RKO (cell line): Measurements from ENCODE around the gene GET4.
"Not testable (repeated sequence)": the region's sequence is repeated elsewhere in the genome, so short reads cannot be mapped to it uniquely, and the experiment has no call there.

ENCODE experiments used
- DNase-seq: peaks from one replicate; pipeline ENCODE4 v3.0.0-alpha.2; 2016; ENCODE audit warnings: low spot score

GET4 gene

DNA sequence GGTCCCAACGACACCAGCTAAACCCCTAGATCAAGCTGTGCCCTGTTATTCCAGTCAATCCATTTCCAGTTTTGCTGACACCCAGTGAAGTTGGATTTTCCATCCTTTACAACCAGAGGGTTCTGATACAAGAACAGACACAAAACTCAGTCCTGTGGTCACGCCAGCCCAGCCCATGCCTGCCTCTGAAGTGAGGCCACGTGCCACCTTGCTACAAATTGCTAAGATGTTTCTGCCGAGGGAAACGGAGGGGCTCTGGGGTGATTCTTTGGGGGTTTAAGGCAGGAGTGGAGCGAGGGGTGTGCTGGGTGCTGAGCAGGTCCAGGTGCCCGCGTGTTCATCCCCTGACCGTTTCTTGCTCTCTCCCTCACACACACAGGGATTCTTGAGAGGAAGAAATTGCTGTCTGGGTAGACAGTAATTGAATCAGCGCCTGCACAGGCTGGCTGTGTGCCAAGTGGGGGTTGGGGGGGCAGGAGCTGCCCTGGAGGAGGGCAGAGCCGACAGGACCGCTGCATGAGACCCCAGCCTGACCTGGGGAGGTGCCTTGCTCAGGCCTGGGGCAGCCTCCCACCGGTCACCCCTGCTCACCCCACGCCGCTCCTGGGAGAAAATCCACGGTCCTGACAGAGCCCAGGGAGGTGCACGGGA is 40.1 kb downstream of the GET4 start:
- DNase-seq, result no peak

DNA sequence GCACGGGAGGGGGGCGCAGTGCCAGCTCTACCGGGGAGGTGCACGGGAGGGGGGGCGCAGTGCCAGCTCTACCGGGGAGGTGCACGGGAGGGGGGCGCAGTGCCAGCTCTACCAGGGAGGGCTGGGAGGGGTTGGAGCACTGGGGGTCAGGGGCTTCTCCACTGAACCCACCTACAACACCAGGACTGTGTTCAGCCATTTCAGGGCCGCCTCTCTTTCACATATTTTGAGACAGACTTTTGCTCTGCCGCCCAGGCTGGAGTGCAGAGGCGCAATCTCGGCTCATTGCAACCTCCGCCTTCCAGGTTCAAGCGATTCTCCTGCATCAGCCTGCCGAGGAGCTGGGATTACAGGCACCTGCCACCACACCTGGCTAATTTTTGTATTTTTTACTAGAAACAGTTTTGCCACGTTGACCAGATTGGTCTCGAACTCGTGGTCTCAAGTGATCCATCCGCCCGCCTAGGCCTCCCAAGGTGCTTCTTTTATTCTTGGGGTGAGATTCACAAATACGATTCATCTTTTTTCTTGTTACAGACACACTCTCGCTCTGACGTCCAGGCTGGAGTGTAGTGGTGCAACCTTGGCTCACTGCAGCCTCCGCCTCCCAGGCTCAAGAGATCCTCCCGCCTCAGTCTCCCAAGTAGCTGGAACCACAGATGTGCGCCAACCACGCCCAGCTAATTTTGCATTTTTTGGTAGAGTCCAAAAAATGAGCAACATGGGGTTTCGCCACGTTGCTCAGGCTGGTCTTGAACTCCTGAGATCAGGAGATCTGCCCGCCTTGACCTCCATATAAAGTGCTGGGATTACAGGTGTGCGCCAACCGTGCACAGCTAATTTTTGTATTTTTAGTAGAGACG is 41.1 kb downstream of the GET4 start:
- DNase-seq, result no peak

DNA sequence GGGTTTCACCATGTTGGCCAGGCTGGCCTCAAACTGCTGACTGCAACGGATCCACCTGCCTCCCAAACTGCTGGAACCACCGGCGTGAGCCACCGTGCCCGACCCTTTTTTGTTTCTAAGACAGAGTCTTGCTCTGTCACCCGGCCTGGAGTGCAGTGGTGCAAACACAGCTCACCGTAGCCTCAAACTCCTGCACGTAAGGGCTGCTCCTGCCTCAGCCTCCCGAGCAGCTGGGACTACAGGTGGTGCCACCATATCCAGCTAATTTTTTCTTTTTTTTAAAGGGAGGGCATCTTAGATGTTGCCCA is 41.7 kb downstream of the GET4 start:
- DNase-seq, result no peak

DNA sequence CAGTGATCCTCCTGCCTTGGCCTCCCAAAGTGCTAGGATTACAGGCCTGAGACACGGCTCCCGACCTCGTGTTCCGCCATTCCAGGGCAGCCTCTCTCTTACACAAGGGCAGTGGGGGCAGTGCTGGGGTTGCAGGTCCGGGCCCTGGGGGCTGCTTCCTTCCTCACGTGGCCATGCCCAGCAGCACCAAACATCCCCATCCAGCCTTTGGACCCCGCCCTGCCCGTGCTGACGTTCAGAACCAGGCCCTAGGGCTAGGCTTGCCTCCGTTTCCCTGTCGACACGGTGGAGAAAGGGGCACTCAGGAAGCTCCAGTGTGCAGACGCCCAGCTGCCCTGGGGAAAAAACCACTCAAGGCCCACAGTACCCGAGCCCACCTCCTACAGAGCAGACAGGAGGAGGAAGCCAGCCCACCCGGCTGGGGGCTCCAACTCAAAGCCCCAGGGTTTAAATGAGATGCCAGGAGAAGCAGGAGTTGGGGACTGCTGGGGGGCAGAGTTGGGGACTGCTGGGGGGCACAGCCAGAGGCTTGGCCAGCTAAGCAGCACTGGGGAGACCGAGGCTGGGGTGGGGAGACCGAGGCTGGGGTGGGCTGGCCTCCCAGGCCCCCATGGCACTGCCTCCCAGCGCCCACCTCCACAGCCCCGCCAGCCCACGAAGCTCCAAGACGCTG is 42.2 kb downstream of the GET4 start:
- DNase-seq, result no peak

GRCh38 chr7:919114-919442 is 42.7 kb downstream of the GET4 start:
- DNase-seq, result no peak

- no peak for DNase-seq
These were observed 43.6 kb downstream of the GET4 start for GRCh38 chr7:919924-920341.

- no peak for DNase-seq
These were observed 44.2 kb downstream of the GET4 start for GRCh38 chr7:920351-921070.

DNA sequence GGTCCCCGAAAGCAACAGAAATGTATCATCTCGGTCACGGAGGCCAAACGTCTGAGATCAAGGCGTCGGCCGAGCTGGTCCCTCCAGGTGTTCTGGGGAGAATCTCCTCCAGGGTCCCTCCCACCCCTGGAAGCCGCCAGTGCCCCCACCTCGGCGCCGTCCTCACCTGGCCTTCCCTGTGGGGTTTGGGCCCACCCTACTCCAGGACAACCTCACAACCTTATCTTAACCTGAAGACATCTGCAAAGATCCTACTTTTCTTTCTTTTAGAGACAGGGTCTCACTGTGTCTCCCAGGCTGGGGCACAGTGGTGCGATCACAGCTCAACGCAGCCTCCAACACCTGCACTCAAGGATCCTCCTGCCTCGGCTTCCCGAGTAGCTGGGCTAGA is 44.7 kb downstream of the GET4 start:
- no peak for DNase-seq

DNA sequence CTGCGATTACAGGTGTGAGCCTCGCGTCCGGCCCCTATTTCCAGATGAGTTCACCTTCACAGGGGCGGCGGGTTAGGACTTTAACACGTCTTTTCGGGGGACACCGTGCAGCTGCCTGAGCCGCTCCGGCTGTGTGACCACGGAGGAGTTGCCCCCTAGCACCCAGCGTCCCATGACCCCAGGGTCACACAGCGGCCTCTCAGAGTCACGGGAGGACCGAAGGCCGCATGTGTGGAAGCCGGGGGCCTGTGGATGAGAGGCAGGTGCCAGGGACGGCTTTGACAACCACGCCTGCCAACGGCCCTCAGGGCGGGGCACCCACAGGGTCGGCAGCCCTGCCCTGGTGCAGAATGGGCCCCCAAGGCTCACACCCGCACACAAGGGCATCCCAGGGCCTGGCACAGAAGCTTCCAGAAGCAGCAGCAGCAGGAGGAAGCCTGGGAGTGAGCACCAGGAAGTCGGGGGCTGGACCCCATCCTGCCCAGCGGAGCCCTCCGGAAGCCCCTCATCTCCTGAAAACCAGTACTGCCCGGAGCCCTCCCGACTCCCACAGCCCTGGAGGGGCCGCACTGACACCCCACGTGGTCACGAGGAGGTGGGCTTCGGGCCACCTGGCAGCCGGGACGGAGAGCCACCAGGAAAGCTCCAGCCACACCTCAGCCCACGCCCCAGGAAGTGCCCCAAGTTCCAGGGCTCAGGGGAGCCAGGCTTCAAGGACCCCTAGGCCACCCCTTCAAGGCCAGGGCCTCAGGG is 45.4 kb downstream of the GET4 start:
- DNase-seq, result no peak

DNA sequence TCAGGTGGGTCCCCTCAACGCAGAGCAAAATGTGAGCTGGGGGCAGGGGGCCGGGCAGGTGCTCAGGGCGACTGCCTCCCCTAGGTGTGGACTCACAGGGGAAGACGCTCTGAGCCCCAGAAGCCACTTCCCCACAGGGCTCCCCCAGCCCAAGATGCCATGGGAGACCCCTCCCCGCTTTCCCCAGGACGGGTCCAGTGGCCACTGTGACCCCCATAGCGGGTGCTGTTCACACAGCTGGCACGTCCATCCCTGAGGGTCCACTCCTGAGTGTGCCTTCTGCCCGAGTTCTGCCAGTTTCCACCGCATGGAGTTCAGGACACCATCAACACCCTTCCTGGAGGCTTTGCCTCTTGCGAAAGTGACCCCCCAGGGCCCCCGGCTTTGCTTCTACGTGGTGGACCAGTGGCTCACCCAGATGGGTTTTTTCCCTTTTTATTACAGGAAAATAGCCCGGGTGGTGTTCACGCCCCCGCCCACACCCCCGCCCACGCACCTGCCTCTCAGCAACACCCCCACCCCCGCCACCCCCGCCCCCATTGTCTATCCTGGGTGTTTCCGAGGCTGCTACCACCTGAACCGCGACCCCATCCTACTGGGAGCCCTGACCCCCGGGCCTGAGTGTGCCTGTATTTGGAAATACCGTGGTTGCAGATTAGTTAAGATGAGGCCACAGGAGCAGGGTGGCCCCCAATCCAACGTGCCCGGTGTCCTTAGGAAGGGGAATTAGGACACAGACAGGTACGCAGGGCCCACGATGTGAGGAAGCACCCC is 46.2 kb downstream of the GET4 start:
- DNase-seq, result no peak

GRCh38 chr7:923108-924041 is 47.0 kb downstream of the GET4 start:
- no peak for DNase-seq

DNA sequence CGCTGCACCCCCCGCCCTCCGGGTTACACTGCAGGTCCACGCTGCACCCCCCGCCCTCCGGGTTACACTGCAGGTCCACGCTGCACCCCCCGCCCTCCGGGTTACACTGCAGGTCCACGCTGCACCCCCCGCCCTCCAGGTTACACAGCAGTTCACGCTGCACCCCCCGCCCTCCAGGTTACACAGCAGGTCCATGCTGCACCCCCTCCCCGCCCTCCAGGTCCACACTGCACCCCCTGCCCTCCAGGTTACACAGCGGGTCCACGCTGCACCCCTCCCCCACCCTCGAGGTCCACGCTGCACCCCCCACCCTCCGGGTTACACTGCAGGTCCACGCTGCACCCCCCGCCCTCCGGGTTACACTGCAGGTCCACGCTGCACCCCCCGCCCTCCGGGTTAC is 47.7 kb downstream of the GET4 start:
- DNase-seq, result not testable (repeated sequence)

- DNase-seq, result no peak
These were observed 48.3 kb downstream of the GET4 start for GRCh38 chr7:924541-925231.

DNA sequence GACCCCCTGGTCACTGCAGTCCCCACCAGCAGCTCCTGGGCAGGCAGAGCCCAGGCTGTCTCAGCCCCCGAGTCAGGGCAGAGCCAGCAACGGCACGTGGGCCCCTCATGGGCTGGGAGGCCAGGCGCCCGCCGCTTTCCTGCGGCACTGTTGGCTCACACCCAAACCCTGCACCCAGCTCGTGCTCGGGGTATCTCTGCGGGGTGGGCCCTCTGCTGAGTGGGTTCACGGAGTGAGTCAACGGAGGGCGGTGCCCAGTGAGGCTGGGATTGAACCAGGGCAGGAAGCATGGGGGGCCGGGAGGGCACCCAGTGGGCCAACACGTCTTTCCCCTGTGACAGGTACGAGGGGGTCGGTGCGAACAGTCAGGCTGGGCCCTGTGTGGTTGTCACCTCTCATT is 49.2 kb downstream of the GET4 start:
- DNase-seq, result no peak

DNA sequence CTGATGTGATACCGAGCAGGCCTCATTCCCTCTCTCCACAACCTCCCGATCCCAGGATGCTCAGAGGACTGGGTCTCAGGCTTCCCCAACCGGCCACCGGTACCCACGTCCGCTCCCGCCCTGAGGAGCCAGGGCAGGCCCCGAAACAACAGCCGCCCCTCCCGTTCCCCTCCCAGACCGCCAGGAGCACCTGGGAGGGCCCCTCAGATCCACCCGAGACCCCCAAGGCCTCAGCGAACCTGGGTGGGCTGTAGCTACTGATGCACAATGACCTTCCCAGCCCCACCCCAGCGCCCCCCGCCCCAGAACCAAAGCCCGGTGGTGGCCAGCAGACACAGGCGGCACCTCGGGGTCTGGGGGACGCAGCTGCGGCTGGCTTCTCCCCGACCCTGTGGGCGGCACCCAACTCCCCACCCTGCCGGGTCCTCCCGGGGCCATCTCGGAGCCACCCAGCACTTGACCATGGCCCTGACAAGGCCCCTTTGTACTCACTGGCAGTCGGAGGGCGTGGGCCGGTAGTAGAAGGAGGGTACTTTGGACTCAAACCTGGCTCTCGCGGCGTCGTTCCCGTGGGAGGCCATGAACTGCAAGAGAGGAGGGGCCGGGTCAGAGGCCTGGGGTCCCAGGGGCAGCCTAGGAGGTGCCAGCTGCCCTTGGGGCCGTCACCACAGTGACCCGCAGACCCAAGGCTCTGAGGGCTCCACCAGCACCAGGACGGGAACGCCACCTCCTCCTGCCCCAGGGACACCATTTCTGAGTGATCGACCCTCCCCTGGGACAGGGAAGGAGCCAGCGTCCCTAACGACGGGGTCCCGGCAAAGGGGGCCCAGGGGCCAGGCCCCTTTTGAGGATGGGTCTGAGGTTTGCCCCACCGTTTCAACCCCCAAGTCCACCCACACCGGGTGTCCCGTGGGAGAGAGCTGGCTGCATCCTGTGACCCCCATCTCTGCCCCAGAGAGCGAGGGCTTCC is 50.0 kb downstream of the GET4 start:
- DNase-seq, result no peak

DNA sequence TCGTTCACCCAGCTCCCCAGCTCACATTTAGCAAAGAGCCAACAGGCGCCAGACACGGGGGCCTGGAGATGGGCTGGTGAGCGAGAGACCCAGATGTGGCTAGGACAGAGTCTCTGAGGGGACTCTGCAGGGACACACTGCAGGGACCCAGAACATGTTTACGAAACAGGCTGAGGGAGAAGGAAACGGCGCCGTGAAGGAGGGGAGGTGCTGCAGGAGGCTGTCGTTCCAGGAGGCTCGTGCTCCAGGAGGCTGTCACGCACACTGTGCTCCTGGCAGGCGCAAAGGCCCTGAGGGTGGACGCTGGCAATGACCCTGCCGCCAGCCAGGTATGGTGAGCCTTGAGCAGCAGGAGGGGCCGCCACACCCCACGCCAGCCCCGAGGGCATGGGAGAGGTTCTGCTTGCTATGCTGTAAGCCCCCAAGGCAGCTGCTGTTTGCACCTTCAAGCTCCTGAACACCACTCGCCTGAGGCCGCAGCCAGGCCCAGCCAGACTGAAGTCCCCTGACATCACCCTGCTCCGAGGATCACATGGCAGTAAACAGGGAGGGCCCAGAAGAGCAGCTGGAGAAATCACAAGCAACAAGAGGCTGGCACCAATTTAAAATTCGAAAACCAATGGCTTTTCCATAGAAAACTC is 50.8 kb downstream of the GET4 start:
- no peak for DNase-seq

DNA sequence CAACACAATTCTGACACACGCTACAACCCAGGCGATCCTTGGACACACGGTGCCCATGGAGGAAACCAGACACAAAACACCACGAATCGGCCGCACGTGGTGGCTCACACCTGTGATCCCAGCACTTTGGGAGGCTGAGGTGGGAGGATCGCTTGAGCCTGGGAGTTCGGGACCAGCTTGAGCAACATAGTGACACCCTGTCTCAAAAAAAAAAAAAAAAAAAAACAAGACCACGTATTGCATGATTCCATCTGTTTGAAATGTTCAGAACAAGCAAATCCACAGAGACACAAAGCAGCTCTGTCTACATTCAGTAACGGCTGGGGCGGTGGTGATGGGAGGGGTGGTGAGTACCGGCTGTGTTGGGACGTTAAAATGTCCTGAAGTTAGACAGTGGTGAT is 53.0 kb downstream of the GET4 start:
- DNase-seq, result no peak
